Trophoblast cell (in vitro differentiated cells and primary cell): ENCODE results near the gene CEP170.
"Not testable (repeated sequence)": the region's sequence is repeated elsewhere in the genome, so short reads cannot be mapped to it uniquely, and the experiment has no call there.

Experiments
- DNase-seq, 2 donors: peaks; one replicate each; pipeline ENCODE4 v3.0.0-alpha.2; 2016
- H2AFZ ChIP-seq: 2 replicates; pipeline ENCODE4 v1.6.1; 2013; ENCODE audit warnings: low read length, moderate library complexity, mild to moderate bottlenecking; ENCODE audit not compliant: insufficient read depth, poor library complexity
- H2AK5ac ChIP-seq: 2 replicates; pipeline ENCODE4 v1.6.1; 2013; ENCODE audit warnings: mild to moderate bottlenecking, low read length
- H2BK120ac ChIP-seq: 2 replicates; pipeline ENCODE4 v1.6.1; 2013; ENCODE audit warnings: low read length, mild to moderate bottlenecking, moderate library complexity; ENCODE audit not compliant: insufficient read depth, poor library complexity
- H2BK12ac ChIP-seq: 2 replicates; pipeline ENCODE4 v1.6.1; 2013; ENCODE audit warnings: mild to moderate bottlenecking, low read length, moderate library complexity
- H2BK5ac ChIP-seq: 2 replicates; pipeline ENCODE4 v1.6.1; 2013; ENCODE audit warnings: low read length, low read depth, moderate library complexity, mild to moderate bottlenecking; ENCODE audit not compliant: poor library complexity
- H3K14ac ChIP-seq: 2 replicates; pipeline ENCODE4 v1.6.1; 2013; ENCODE audit warnings: mild to moderate bottlenecking, low read length
- H3K18ac ChIP-seq: 2 replicates; pipeline ENCODE4 v1.6.1; 2013; ENCODE audit warnings: mild to moderate bottlenecking, low read length
- H3K23ac ChIP-seq: 2 replicates; pipeline ENCODE4 v1.6.1; 2013; ENCODE audit warnings: low read length
- H3K27ac ChIP-seq: 2 replicates; pipeline ENCODE4 v1.5.1; 2013; ENCODE audit warnings: low read depth, mild to moderate bottlenecking, inconsistent platforms, low read length, moderate library complexity
- H3K27me3 ChIP-seq: 2 replicates; pipeline ENCODE4 v1.6.1; 2013; ENCODE audit warnings: inconsistent platforms, mild to moderate bottlenecking, low read length, moderate library complexity; ENCODE audit not compliant: insufficient read depth
- H3K36me3 ChIP-seq, 2 experiments: 1 replicate in 1 of 2; 2 replicates in 1 of 2; pipeline ENCODE4 v1.6.1; 2013; ENCODE audit warnings: low read length in 2 of 2, mild to moderate bottlenecking in 2 of 2, moderate library complexity in 1 of 2; ENCODE audit not compliant: insufficient read depth in 2 of 2, control insufficient read depth in 1 of 2
- H3K4ac ChIP-seq: 2 replicates; pipeline ENCODE4 v1.6.1; 2013; ENCODE audit warnings: low read depth, mild to moderate bottlenecking, low read length, moderate library complexity
- H3K4me1 ChIP-seq, 2 experiments: 1 replicate in 1 of 2; 2 replicates in 1 of 2; pipeline ENCODE4 v1.6.1; 2013; ENCODE audit warnings: low read length in 2 of 2, mild to moderate bottlenecking in 2 of 2, moderate library complexity in 1 of 2; ENCODE audit not compliant: insufficient read depth in 2 of 2, control insufficient read depth in 1 of 2
- H3K4me2 ChIP-seq: 2 replicates; pipeline ENCODE4 v1.6.1; 2013; ENCODE audit warnings: inconsistent platforms, mild to moderate bottlenecking, low read length, moderate library complexity
- H3K4me3 ChIP-seq: 2 replicates; pipeline ENCODE4 v1.5.1; 2013; ENCODE audit warnings: mild to moderate bottlenecking, low read depth, low read length, inconsistent platforms
- H3K79me1 ChIP-seq: one replicate; pipeline ENCODE4 v1.6.1; 2013; ENCODE audit warnings: low read length
- H3K79me2 ChIP-seq: 2 replicates; pipeline ENCODE4 v1.6.1; 2013; ENCODE audit warnings: low read length, mild to moderate bottlenecking; ENCODE audit not compliant: control insufficient read depth, insufficient read depth, poor library complexity
- H3K9ac ChIP-seq: 2 replicates; pipeline ENCODE4 v1.6.1; 2013; ENCODE audit warnings: mild to moderate bottlenecking, low read length
- H3K9me3 ChIP-seq: 2 replicates; pipeline ENCODE4 v1.6.1; 2013; ENCODE audit warnings: low read depth, mild to moderate bottlenecking, control low read depth, inconsistent platforms, low read length; ENCODE audit not compliant: insufficient read depth
- H4K12ac ChIP-seq: 2 replicates; pipeline ENCODE4 v1.6.1; 2013; ENCODE audit warnings: low read depth, mild to moderate bottlenecking, low read length, moderate library complexity
- H4K8ac ChIP-seq: 2 replicates; pipeline ENCODE4 v1.6.1; 2013; ENCODE audit warnings: low read depth, mild to moderate bottlenecking, low read length, moderate library complexity
- H4K91ac ChIP-seq: one replicate; pipeline ENCODE4 v1.6.1; 2013; ENCODE audit warnings: low read depth, mild to moderate bottlenecking, low read length, moderate library complexity
- WGBS: extraction: QIAGEN DNeasy Blood & Tissue Kit; methylation state at CpG from one replicate; pipeline ENCODE4 v1.1.7; 2013; ENCODE audit warnings: missing lambda C conversion rate; ENCODE audit not compliant: insufficient read length, insufficient coverage; ENCODE audit errors: extremely low coverage; 5-methylcytosine and 5-hydroxymethylcytosine counted together

CEP170 gene

GRCh38 chr1:243197524-243197923 lies 57.6 kb downstream of the CEP170 start:
- H2AK5ac ChIP-seq, H4K12ac ChIP-seq, H3K36me3 ChIP-seq, H3K23ac ChIP-seq, H4K8ac ChIP-seq, H2BK5ac ChIP-seq, H3K4me1 ChIP-seq, H4K91ac ChIP-seq, H3K27ac ChIP-seq, H2BK120ac ChIP-seq, H3K9me3 ChIP-seq, H2AFZ ChIP-seq, H3K14ac ChIP-seq, H2BK12ac ChIP-seq, H3K79me1 ChIP-seq, H3K9ac ChIP-seq, H3K4me3 ChIP-seq, H3K4me2 ChIP-seq, H3K27me3 ChIP-seq, H3K18ac ChIP-seq, DNase-seq, H3K4ac ChIP-seq, H3K79me2 ChIP-seq: not testable (repeated sequence)
- no CpG with 5 or more reads among the region's 6 CpGs for WGBS

- no CpG with 5 or more reads among the region's 2 CpGs for WGBS
- not testable (repeated sequence) for H3K18ac ChIP-seq, H3K4ac ChIP-seq, H3K79me1 ChIP-seq, H3K23ac ChIP-seq, H3K27me3 ChIP-seq, H2AK5ac ChIP-seq, H3K4me2 ChIP-seq, H2BK12ac ChIP-seq, H2BK120ac ChIP-seq, H2BK5ac ChIP-seq, H3K4me1 ChIP-seq, H3K9me3 ChIP-seq, H4K8ac ChIP-seq, H2AFZ ChIP-seq, H3K27ac ChIP-seq, H3K36me3 ChIP-seq, DNase-seq, H3K9ac ChIP-seq, H4K91ac ChIP-seq, H4K12ac ChIP-seq, H3K14ac ChIP-seq, H3K4me3 ChIP-seq, H3K79me2 ChIP-seq
These were observed 61.8 kb downstream of the CEP170 start for GRCh38 chr1:243193330-243193729.

GRCh38 chr1:243186201-243186995 lies 68.7 kb downstream of the CEP170 start:
- H3K4ac ChIP-seq, H4K91ac ChIP-seq, H3K14ac ChIP-seq, H3K23ac ChIP-seq, H3K27ac ChIP-seq, H3K4me2 ChIP-seq, H3K9me3 ChIP-seq, H3K27me3 ChIP-seq, H2AFZ ChIP-seq, H4K12ac ChIP-seq, H3K18ac ChIP-seq, H2BK5ac ChIP-seq, H3K79me1 ChIP-seq, H2BK12ac ChIP-seq, H2BK120ac ChIP-seq, H3K36me3 ChIP-seq, DNase-seq, H3K79me2 ChIP-seq, H3K9ac ChIP-seq, H3K4me3 ChIP-seq, H2AK5ac ChIP-seq, H4K8ac ChIP-seq, H3K4me1 ChIP-seq: not testable (repeated sequence)
- WGBS = no CpG with 5 or more reads among the region's 8 CpGs

GRCh38 chr1:243184787-243185186 lies 70.3 kb downstream of the CEP170 start:
- not testable (repeated sequence) for DNase-seq, H4K8ac ChIP-seq, H3K79me2 ChIP-seq, H3K36me3 ChIP-seq, H3K9me3 ChIP-seq, H2BK120ac ChIP-seq, H2AK5ac ChIP-seq, H2BK12ac ChIP-seq, H4K91ac ChIP-seq, H3K23ac ChIP-seq, H4K12ac ChIP-seq, H2BK5ac ChIP-seq, H3K18ac ChIP-seq, H3K4me2 ChIP-seq, H3K27me3 ChIP-seq, H3K9ac ChIP-seq, H3K4me1 ChIP-seq, H3K14ac ChIP-seq, H3K27ac ChIP-seq, H2AFZ ChIP-seq, H3K4me3 ChIP-seq, H3K4ac ChIP-seq, H3K79me1 ChIP-seq
- no CpG with 5 or more reads among the region's 7 CpGs for WGBS
